GM12864 (cell line): ENCODE results near the gene GNAL.
"Not testable (repeated sequence)": the region's sequence is repeated elsewhere in the genome, so short reads cannot be mapped to it uniquely, and the experiment has no call there.

Source experiments
- DNase-seq: peaks from one replicate; pipeline ENCODE4 v3.0.0-alpha.2; 2011; ENCODE audit warnings: low read depth
- H3K4me3 ChIP-seq: 2 replicates; pipeline ENCODE4 v1.5.1; 2011; ENCODE audit warnings: mild to moderate bottlenecking, low read depth, low read length, control low read depth
- CTCF ChIP-seq: IDR thresholded peaks from 2 replicates; pipeline ENCODE4 v1.5.1; 2011; ENCODE audit warnings: low read depth, mild to moderate bottlenecking, moderate library complexity, low read length, control low read depth, inconsistent platforms; ENCODE audit errors: missing control alignments

Gene GNAL

DNA sequence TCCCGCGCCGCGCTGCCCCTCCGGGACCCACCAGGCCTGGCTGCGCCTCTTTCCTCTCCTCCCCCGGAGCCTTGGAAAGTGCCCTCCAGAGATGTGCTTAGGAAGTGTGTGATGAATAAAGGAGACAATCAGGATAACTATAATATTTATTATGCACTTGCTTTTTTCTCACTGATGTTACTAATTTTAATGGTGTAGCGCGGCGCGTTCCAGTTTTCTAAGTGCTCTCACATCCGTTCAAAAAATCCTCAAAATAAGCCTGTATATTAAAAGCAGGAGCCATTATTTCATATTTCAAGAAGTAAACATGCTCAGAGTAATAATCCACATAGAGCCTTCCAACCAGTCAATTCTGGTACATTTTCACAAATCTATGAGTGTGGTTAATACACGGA, 220.0 kb downstream of the GNAL start:
- no peak for DNase-seq
- no peak for TF ChIP-seq CTCF
- H3K4me3 ChIP-seq, result peak overlapping the region; percentile 95

DNA sequence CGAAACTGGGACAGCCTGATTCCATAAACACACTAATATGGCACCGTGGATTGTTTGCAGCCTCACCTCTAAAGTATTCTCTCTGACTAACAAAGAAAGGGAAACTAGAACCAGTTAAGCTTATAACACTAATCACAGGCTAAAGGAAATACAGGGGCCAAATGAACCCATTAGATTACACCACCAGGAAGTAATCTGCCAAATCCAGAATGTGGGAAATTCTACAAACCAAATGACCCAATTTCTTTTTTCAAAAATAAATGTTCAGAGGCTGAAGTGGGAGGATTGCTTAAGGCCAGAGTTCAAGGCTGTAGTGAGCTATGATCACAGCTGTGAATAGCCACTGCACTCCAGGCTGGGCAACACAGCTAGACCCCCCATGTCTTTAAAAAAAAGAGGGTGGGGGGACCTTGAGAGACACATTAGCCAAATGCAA, 220.5 kb downstream of the GNAL start:
- no peak for TF ChIP-seq CTCF
- no peak for DNase-seq
- no peak overlapping the region; the same call in 1 of the 2 replicates for H3K4me3 ChIP-seq

DNA sequence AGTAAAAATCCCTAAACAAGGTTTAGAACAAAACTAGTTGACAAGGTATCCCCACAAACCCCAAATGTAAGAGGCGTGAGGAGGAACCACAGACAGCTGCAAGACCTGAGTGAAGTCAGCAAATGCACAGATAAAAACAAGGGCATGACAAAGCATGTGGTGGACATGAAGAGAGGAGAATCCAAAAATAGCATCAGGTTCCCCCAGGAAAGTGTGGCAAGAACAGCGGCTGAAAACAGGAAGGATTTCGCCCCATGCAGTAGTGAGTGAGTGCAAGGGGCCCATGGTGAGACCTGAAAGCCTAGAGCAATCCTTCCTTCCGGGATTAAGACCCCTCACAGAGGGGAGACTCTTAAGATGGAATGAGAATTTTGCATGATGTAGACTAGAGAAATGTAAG, 227.8 kb downstream of the GNAL start:
- DNase-seq, H3K4me3 ChIP-seq: not testable (repeated sequence)

- not testable (repeated sequence) for H3K4me3 ChIP-seq, DNase-seq
Observed at GRCh38 chr18:11919522-11919921, 230.5 kb downstream of the GNAL start.

DNA sequence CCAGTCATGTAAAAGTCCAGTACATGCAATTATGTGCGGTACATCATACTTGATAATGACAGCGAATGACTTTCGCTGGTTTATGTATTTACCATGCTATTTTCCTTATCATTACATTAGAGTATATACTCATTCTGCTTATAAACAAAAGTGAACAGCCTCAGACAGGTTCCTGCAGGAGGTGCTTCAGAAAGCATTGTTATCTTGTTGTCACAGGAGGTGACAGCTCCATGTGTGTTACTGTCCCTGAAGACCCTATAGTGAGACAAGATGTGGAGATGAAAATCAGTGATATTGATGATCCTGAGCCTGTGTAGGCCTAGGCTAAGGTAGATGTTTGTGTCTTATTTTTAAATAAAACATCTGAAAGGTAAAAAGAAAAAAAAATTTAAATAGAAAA, 234.4 kb downstream of the GNAL start:
- TF ChIP-seq CTCF, result no peak
- DNase-seq, result no peak
- no peak overlapping the region for H3K4me3 ChIP-seq

DNA sequence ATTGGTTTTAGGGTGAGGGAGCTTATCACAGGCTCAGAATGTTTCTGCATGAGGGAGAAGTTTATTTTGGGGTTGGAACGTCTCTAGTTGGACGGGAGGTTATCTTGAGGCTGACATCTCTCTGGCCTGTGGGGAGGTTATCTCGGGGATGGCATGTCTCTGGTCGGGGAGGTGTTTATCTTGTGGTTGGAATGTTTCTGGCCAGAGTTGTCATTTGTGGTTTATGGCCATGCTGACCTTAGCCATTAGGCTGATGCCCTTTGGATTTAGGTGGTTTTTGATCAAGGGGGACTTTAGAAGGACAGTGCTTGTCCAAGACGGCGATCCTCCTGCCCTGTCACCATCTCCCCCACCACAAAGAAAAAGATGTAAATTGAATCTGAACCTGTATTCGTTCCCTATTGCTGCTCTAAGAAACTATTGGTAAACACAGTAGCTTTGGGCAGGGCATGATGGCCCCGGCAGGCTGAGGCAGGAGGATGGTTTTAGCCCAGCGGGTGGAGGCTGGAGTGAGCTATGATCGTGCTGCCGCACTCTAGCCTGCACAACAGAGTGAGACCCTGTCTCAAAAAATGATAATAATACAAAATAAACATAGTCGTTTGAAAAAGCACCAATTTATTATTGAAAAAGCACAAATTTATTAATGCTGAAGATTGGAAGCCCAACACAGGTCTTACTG, 236.9 kb downstream of the GNAL start:
- DNase-seq, result no peak
- H3K4me3 ChIP-seq, result no peak overlapping the region
- TF ChIP-seq CTCF, result no peak

DNA sequence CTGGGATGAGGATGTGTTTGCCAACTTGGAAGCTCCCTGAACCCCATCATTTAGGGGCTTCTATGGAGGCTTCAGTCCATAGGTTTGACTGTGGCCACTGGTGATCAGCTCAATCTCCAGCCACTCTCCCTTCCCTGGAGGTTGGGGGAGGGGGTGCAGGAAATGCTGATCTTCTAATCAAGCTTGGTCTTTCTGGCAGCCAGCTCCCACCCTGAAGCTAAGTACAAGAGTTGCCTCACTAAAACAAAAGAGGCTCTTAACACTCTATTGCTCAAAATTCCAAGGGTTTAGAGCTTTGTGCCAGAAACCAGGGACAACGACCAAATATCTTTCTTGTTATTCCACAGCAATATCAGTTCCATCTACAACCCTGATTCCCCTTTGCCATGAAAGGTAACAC, 238.4 kb downstream of the GNAL start:
- no peak for TF ChIP-seq CTCF
- no peak overlapping the region for H3K4me3 ChIP-seq
- no peak for DNase-seq

- TF ChIP-seq CTCF, result no peak
- no peak for DNase-seq
Observed at GRCh38 chr18:11932393-11932792, 243.3 kb downstream of the GNAL start.

More at GRCh38 chr18:11932393-11932792, 243.3 kb downstream of the GNAL start:
- H3K4me3 ChIP-seq, result no peak overlapping the region
